Prostate gland (tissue), 2 donors: ENCODE measurements around the gene VWA8.

Experiments
- POLR2A ChIP-seq: fragments of 450-650 bp; IDR thresholded peaks from one replicate; pipeline ENCODE4 v1.6.1; 2016; ENCODE audit warnings: antibody characterized with exemption, mild to moderate bottlenecking
- POLR2AphosphoS5 ChIP-seq: sonication (generic); formaldehyde crosslinking; IDR thresholded peaks from one replicate; pipeline ENCODE4 v1.6.1; 2017; ENCODE audit warnings: antibody characterized with exemption
- TF ChIP-seq, protein P1 (sequence below), 4 experiments: fragments of 200-600 bp in 2 of 4; fragments of 450-650 bp in 2 of 4; sonication (generic) in 2 of 4; IDR thresholded peaks; 1 replicate in 3 of 4; 2 replicates in 1 of 4; pipeline ENCODE4 v1.5.1; 2016 to 2019; ENCODE audit warnings: antibody characterized with exemption in 4 of 4, mild to moderate bottlenecking in 2 of 4, moderate library complexity in 2 of 4

- no peak for TF ChIP-seq POLR2AphosphoS5
- TF ChIP-seq, protein P1, sequence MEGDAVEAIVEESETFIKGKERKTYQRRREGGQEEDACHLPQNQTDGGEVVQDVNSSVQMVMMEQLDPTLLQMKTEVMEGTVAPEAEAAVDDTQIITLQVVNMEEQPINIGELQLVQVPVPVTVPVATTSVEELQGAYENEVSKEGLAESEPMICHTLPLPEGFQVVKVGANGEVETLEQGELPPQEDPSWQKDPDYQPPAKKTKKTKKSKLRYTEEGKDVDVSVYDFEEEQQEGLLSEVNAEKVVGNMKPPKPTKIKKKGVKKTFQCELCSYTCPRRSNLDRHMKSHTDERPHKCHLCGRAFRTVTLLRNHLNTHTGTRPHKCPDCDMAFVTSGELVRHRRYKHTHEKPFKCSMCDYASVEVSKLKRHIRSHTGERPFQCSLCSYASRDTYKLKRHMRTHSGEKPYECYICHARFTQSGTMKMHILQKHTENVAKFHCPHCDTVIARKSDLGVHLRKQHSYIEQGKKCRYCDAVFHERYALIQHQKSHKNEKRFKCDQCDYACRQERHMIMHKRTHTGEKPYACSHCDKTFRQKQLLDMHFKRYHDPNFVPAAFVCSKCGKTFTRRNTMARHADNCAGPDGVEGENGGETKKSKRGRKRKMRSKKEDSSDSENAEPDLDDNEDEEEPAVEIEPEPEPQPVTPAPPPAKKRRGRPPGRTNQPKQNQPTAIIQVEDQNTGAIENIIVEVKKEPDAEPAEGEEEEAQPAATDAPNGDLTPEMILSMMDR (IDR thresholded peaks at IDR 0.05): no peak
- no peak for TF ChIP-seq POLR2A
Observed at GRCh38 chr13:41644742-41645141, 316.2 kb downstream of the VWA8 start.
